Measurements from ENCODE around the gene CTBP1.
A peak's percentile ranks its signal among the peaks of the same experiment; 100 is the strongest.

The CTBP1 gene

GRCh38 chr4:1236103-1236641, 12.8 kb downstream of the CTBP1 start:
- Mint-ChIP-seq H3K27ac (no peak overlapping the region), H3K9me3 (no peaks in the 10 kb centered on the region), H3K36me3 (ENCODE audit: low read depth) (peaks cover 55% of the 10 kb centered on the region), H3K4me3 (no peak overlapping the region), H3K4me1 (peaks cover 35% of the 10 kb centered on the region), H3K27me3 (ENCODE audit: low read depth) (no peaks in the 10 kb centered on the region)
- TF ChIP-seq CTCF (IDR thresholded peaks at IDR 0.05; ENCODE audit: unreplicated experiment in 3 of 3), result no peak

- Mint-ChIP-seq H3K9me3 (no peaks in the 10 kb centered on the region), H3K4me1 (peaks cover 35% of the 10 kb centered on the region), H3K4me3 (no peak overlapping the region), H3K36me3 (ENCODE audit: low read depth) (peaks cover 54% of the 10 kb centered on the region), H3K27ac (peak overlapping the region; percentile 94 to 98 (median 94)), H3K27me3 (ENCODE audit: low read depth) (no peaks in the 10 kb centered on the region)
- no peak for TF ChIP-seq CTCF (IDR thresholded peaks at IDR 0.05; ENCODE audit: unreplicated experiment in 3 of 3)
These were observed 13.4 kb downstream of the CTBP1 start for GRCh38 chr4:1235381-1236102.

GRCh38 chr4:1234811-1235292, 14.1 kb downstream of the CTBP1 start:
- no peaks in the 10 kb centered on the region for H3K27me3 Mint-ChIP-seq (ENCODE audit: low read depth)
- H3K4me1 Mint-ChIP-seq, result peaks cover 35% of the 10 kb centered on the region
- H3K36me3 Mint-ChIP-seq (ENCODE audit: low read depth), result peaks cover 55% of the 10 kb centered on the region
- no peak for TF ChIP-seq CTCF (IDR thresholded peaks at IDR 0.05; ENCODE audit: unreplicated experiment in 3 of 3)
- H3K4me3 Mint-ChIP-seq, result no peak overlapping the region
- H3K27ac Mint-ChIP-seq, result peak overlapping the region; percentile 94 to 98 (median 94)
- no peaks in the 10 kb centered on the region for H3K9me3 Mint-ChIP-seq

GRCh38 chr4:1234309-1234695, 14.6 kb downstream of the CTBP1 start:
- no peak for TF ChIP-seq CTCF (IDR thresholded peaks at IDR 0.05; ENCODE audit: unreplicated experiment in 3 of 3)
- peaks cover 55% of the 10 kb centered on the region for H3K36me3 Mint-ChIP-seq (ENCODE audit: low read depth)
- no peaks in the 10 kb centered on the region for H3K27me3 Mint-ChIP-seq (ENCODE audit: low read depth)
- no peaks in the 10 kb centered on the region for H3K9me3 Mint-ChIP-seq
- peak overlapping the region; percentile 94 to 98 (median 94) for H3K27ac Mint-ChIP-seq
- H3K4me3 Mint-ChIP-seq, result peak overlapping the region; percentile 23 to 38 (median 32)
- H3K4me1 Mint-ChIP-seq, result peaks cover 35% of the 10 kb centered on the region

GRCh38 chr4:1233641-1234308, 15.2 kb downstream of the CTBP1 start:
- Mint-ChIP-seq H3K36me3 (ENCODE audit: low read depth) (peaks cover 52% of the 10 kb centered on the region), H3K27me3 (ENCODE audit: low read depth) (no peaks in the 10 kb centered on the region), H3K27ac (peak overlapping the region; percentile 94 to 98 (median 94)), H3K9me3 (no peaks in the 10 kb centered on the region), H3K4me3 (peak overlapping the region in 2 of 3 experiments; percentile 23 to 32), H3K4me1 (peaks cover 35% of the 10 kb centered on the region)
- peak in 2 of 3 experiments; percentile 20 to 39 for TF ChIP-seq CTCF (IDR thresholded peaks at IDR 0.05; ENCODE audit: unreplicated experiment in 3 of 3)
